Testis (tissue), 3 donors: ENCODE measurements around the gene SIRPG. TPM values are rescaled to one million over a fixed set of nuclear protein-coding genes. Genes with fewer than 3 reads are reported as not detected.

Experiments
- DNase-seq: peaks from one replicate; pipeline ENCODE4 v3.0.0-alpha.2; 2019
- H3K27ac ChIP-seq, 2 donors: fragments of 200-600 bp; sonication (generic); one replicate each; pipeline ENCODE4 v1.5.1; 2019
- H3K27me3 ChIP-seq: fragments of 200-600 bp; sonication (generic); one replicate; pipeline ENCODE4 v1.5.1; 2019
- H3K36me3 ChIP-seq: fragments of 200-600 bp; sonication (generic); one replicate; pipeline ENCODE4 v1.5.1; 2017; ENCODE audit warnings: low read depth; ENCODE audit errors: missing control alignments
- H3K4me1 ChIP-seq: fragments of 200-600 bp; sonication (generic); one replicate; pipeline ENCODE4 v1.5.1; 2019
- H3K4me3 ChIP-seq, 2 donors: fragments of 200-600 bp; sonication (generic); one replicate each; pipeline ENCODE4 v1.5.1; 2017 to 2019
- H3K9me3 ChIP-seq: fragments of 200-600 bp; sonication (generic); one replicate; pipeline ENCODE4 v1.5.1; 2017
- CTCF ChIP-seq, 3 experiments: fragments of 450-650 bp in 2 of 3; fragments of 200-600 bp in 1 of 3; sonication (generic) in 1 of 3; IDR thresholded peaks; one replicate each; pipeline ENCODE4 v1.5.1; 2016 to 2019; ENCODE audit warnings: antibody characterized with exemption in 3 of 3, mild to moderate bottlenecking in 2 of 3, moderate library complexity in 1 of 3
- POLR2A ChIP-seq: fragments of 450-650 bp; IDR thresholded peaks from one replicate; pipeline ENCODE4 v1.6.1; 2017; ENCODE audit warnings: antibody characterized with exemption, mild to moderate bottlenecking, moderate library complexity
- WGBS, 2 donors: methylation state at CpG; one replicate each; pipeline ENCODE4 v1.1.5; 2018; 5-methylcytosine and 5-hydroxymethylcytosine counted together
- intact Hi-C: fragments of 100-400 bp; cut with DNase I; formaldehyde crosslinking; loops from one replicate; pipeline ENCODE4 v1.15.1; 2023; ENCODE audit warnings: low total_unique reads
- polyA plus RNA-seq: library from polyadenylated mRNA; stranded (reverse); fragments of 350-450 nt; fragmentation: Illumina TruSeq; extraction: RNeasy Lipid Tissue Mini Kit (QIAGEN cat#74804); gene quantifications from one replicate; pipeline ENCODE4 v1.2.3, GENCODE V29; 2014; ENCODE audit warnings: low read depth, low replicate concordance; ENCODE audit not compliant: insufficient read depth
- total RNA-seq, 2 donors: library from RNA; depleted of rRNA; stranded (reverse); fragments of >200 nt; gene quantifications; one replicate each; pipeline ENCODE4 v1.2.3, GENCODE V29; 2016

SIRPG gene
- total and polyA plus RNA-seq, 3 donors from 2014 or later = 1.1 to 13.9 (median 3.4) TPM

- H3K4me3 ChIP-seq = no peak overlapping the region
- intact Hi-C loops = no loop called here
- no peak overlapping the region for H3K27ac ChIP-seq
- WGBS, 2 donors = 65 to 71% methylated on average over 2 of the region's 2 CpGs
- no peaks in the 10 kb centered on the region for H3K27me3 ChIP-seq
- TF ChIP-seq CTCF (IDR thresholded peaks at IDR 0.05) = no peak
- TF ChIP-seq POLR2A = no peak
- no peak for DNase-seq
- H3K4me1 ChIP-seq = no peaks in the 10 kb centered on the region
- H3K36me3 ChIP-seq = no peaks in the 10 kb centered on the region
- H3K9me3 ChIP-seq = no peaks in the 10 kb centered on the region
These were observed 4.1 kb upstream of the SIRPG start for GRCh38 chr20:1661542-1662299.

- Histone ChIP-seq H3K27me3 (no peaks in the 10 kb centered on the region), H3K27ac (no peak overlapping the region)
- DNase-seq = no peak
These were observed 2.7 kb upstream of the SIRPG start for GRCh38 chr20:1660246-1660645.

GRCh38 chr20:1656844-1657243 is 735 bp downstream of the SIRPG start:
- Histone ChIP-seq H3K27me3 (no peaks in the 10 kb centered on the region), H3K27ac (no peak overlapping the region), H3K4me3 (no peak overlapping the region), H3K9me3 (no peaks in the 10 kb centered on the region), H3K36me3 (no peaks in the 10 kb centered on the region), H3K4me1 (no peaks in the 10 kb centered on the region)
- WGBS, 2 donors = 75 to 83% methylated on average over 5 of the region's 5 CpGs
- TF ChIP-seq CTCF (IDR thresholded peaks at IDR 0.05) (no peak), POLR2A (no peak)
- no peak for DNase-seq
- intact Hi-C loops = no loop called here

More at GRCh38 chr20:1660246-1660645, 2.7 kb upstream of the SIRPG start:
- 41 to 63% methylated on average over 2 of the region's 2 CpGs for WGBS, 2 donors
- Histone ChIP-seq H3K36me3 (no peaks in the 10 kb centered on the region), H3K4me3 (no peak overlapping the region), H3K9me3 (no peaks in the 10 kb centered on the region), H3K4me1 (no peaks in the 10 kb centered on the region)
- no peak for TF ChIP-seq POLR2A
- TF ChIP-seq CTCF (IDR thresholded peaks at IDR 0.05) = no peak
- intact Hi-C loops = no loop called here

- Histone ChIP-seq H3K9me3 (no peaks in the 10 kb centered on the region), H3K4me3 (no peak overlapping the region), H3K36me3 (no peaks in the 10 kb centered on the region), H3K27ac (no peak overlapping the region), H3K4me1 (no peaks in the 10 kb centered on the region), H3K27me3 (no peaks in the 10 kb centered on the region)
- DNase-seq = no peak
- no peak for TF ChIP-seq CTCF (IDR thresholded peaks at IDR 0.05)
- no peak for TF ChIP-seq POLR2A
- intact Hi-C loops = no loop called here
These were observed 2.6 kb downstream of the SIRPG start for GRCh38 chr20:1654996-1655395.

- WGBS, 2 donors = 79 to 84% methylated on average over 3 of the region's 3 CpGs
- intact Hi-C loops = no loop called here
- Histone ChIP-seq H3K9me3 (no peaks in the 10 kb centered on the region), H3K4me3 (no peak overlapping the region), H3K4me1 (no peaks in the 10 kb centered on the region), H3K27ac (no peak overlapping the region), H3K27me3 (no peaks in the 10 kb centered on the region), H3K36me3 (no peaks in the 10 kb centered on the region)
- DNase-seq = no peak
- TF ChIP-seq CTCF (IDR thresholded peaks at IDR 0.05) (no peak), POLR2A (no peak)
These were observed 4.6 kb downstream of the SIRPG start for GRCh38 chr20:1652960-1653359.
